ENCODE data around the gene C4orf33. TPM values are rescaled to one million over a fixed set of nuclear protein-coding genes. Genes with fewer than 3 reads are reported as not detected.
A peak's percentile ranks its signal among the peaks of the same experiment; 100 is the strongest.
"Not testable (repeated sequence)": the region's sequence is repeated elsewhere in the genome, so short reads cannot be mapped to it uniquely, and the experiment has no call there.

Gene C4orf33
- total RNA-seq, 2 donors from 2014 or later: 22.1 to 26.8 TPM

- Mint-ChIP-seq H3K4me1 (ENCODE audit: low read depth) (peaks cover 37% of the 10 kb centered on the region), H3K4me3 (peak overlapping the region in 1 of 2 donors; percentile 83), H3K27me3 (ENCODE audit: low read depth) (no peaks in the 10 kb centered on the region), H3K27ac (no peak overlapping the region), H3K36me3 (ENCODE audit: insufficient read depth in 2 of 2) (peaks cover 0 to 2% of the 10 kb centered on the region in 2 donors), H3K9me3 (no peaks in the 10 kb centered on the region)
- DNase-seq (no peak), ATAC-seq (replicated peaks in 1 of 2) (no peak)
Measured at GRCh38 chr4:129094347-129094746, 1.6 kb upstream of the C4orf33 start.

GRCh38 chr4:129098531-129099001 is 2.6 kb downstream of the C4orf33 start:
- no peak overlapping the region for H3K4me3 Mint-ChIP-seq
- H3K27me3 Mint-ChIP-seq (ENCODE audit: low read depth): no peaks in the 10 kb centered on the region
- no peak overlapping the region for H3K27ac Mint-ChIP-seq
- H3K4me1 Mint-ChIP-seq (ENCODE audit: low read depth): peaks cover 34% of the 10 kb centered on the region
- no peak for DNase-seq
- ATAC-seq (replicated peaks in 1 of 2): no peak
- peaks cover 3% of the 10 kb centered on the region in 2 donors for H3K36me3 Mint-ChIP-seq (ENCODE audit: insufficient read depth in 2 of 2)
- H3K9me3 Mint-ChIP-seq: no peaks in the 10 kb centered on the region

GRCh38 chr4:129109965-129110824 is 14.2 kb downstream of the C4orf33 start:
- H3K9me3 Mint-ChIP-seq: no peaks in the 10 kb centered on the region
- no peak overlapping the region for H3K27ac Mint-ChIP-seq
- H3K27me3 Mint-ChIP-seq (ENCODE audit: low read depth): no peaks in the 10 kb centered on the region
- H3K36me3 Mint-ChIP-seq (ENCODE audit: insufficient read depth in 2 of 2): no peaks in the 10 kb centered on the region
- no peak overlapping the region for H3K4me3 Mint-ChIP-seq
- no peaks in the 10 kb centered on the region for H3K4me1 Mint-ChIP-seq (ENCODE audit: low read depth)
- no peak for DNase-seq
- ATAC-seq (replicated peaks in 1 of 2): no peak

GRCh38 chr4:129110931-129111330 is 15.0 kb downstream of the C4orf33 start:
- Mint-ChIP-seq H3K27me3 (ENCODE audit: low read depth) (no peaks in the 10 kb centered on the region), H3K36me3 (ENCODE audit: insufficient read depth in 2 of 2) (no peaks in the 10 kb centered on the region), H3K4me1 (ENCODE audit: low read depth) (no peaks in the 10 kb centered on the region), H3K27ac (no peak overlapping the region), H3K9me3 (no peaks in the 10 kb centered on the region), H3K4me3 (no peak overlapping the region)
- ATAC-seq (replicated peaks in 1 of 2): no peak
- no peak for DNase-seq

GRCh38 chr4:129111919-129112318 is 16.0 kb downstream of the C4orf33 start:
- no peaks in the 10 kb centered on the region for H3K27me3 Mint-ChIP-seq (ENCODE audit: low read depth)
- no peak for DNase-seq
- H3K9me3 Mint-ChIP-seq: no peaks in the 10 kb centered on the region
- no peak for ATAC-seq (replicated peaks in 1 of 2)
- H3K4me1 Mint-ChIP-seq (ENCODE audit: low read depth): no peaks in the 10 kb centered on the region
- H3K4me3 Mint-ChIP-seq: no peak overlapping the region
- H3K27ac Mint-ChIP-seq: no peak overlapping the region
- no peaks in the 10 kb centered on the region for H3K36me3 Mint-ChIP-seq (ENCODE audit: insufficient read depth in 2 of 2)

GRCh38 chr4:129113434-129113833 is 17.5 kb downstream of the C4orf33 start:
- H3K27me3 Mint-ChIP-seq (ENCODE audit: low read depth): no peaks in the 10 kb centered on the region
- no peaks in the 10 kb centered on the region for H3K9me3 Mint-ChIP-seq
- DNase-seq: no peak
- no peak overlapping the region for H3K4me3 Mint-ChIP-seq
- H3K4me1 Mint-ChIP-seq (ENCODE audit: low read depth): no peaks in the 10 kb centered on the region
- no peak overlapping the region for H3K27ac Mint-ChIP-seq
- no peak for ATAC-seq (replicated peaks in 1 of 2)
- H3K36me3 Mint-ChIP-seq (ENCODE audit: insufficient read depth in 2 of 2): no peaks in the 10 kb centered on the region

- ATAC-seq (replicated peaks in 1 of 2): no peak
Measured at GRCh38 chr4:129113919-129114318, 18.0 kb downstream of the C4orf33 start.

GRCh38 chr4:129117705-129118104 is 21.8 kb downstream of the C4orf33 start:
- H3K27me3 Mint-ChIP-seq (ENCODE audit: low read depth): no peaks in the 10 kb centered on the region
- no peak overlapping the region for H3K4me3 Mint-ChIP-seq
- H3K27ac Mint-ChIP-seq: no peak overlapping the region
- no peaks in the 10 kb centered on the region for H3K9me3 Mint-ChIP-seq
- no peaks in the 10 kb centered on the region for H3K36me3 Mint-ChIP-seq (ENCODE audit: insufficient read depth in 2 of 2)
- no peak for ATAC-seq (replicated peaks in 1 of 2)
- no peak for DNase-seq
- no peaks in the 10 kb centered on the region for H3K4me1 Mint-ChIP-seq (ENCODE audit: low read depth)

More at GRCh38 chr4:129113919-129114318, 18.0 kb downstream of the C4orf33 start:
- H3K9me3 Mint-ChIP-seq: no peaks in the 10 kb centered on the region
- no peak overlapping the region for H3K27ac Mint-ChIP-seq
- no peak overlapping the region for H3K4me3 Mint-ChIP-seq
- no peaks in the 10 kb centered on the region for H3K36me3 Mint-ChIP-seq (ENCODE audit: insufficient read depth in 2 of 2)
- no peaks in the 10 kb centered on the region for H3K27me3 Mint-ChIP-seq (ENCODE audit: low read depth)
- H3K4me1 Mint-ChIP-seq (ENCODE audit: low read depth): no peaks in the 10 kb centered on the region
- no peak for DNase-seq

- not testable (repeated sequence) for H3K9me3 Mint-ChIP-seq; H3K36me3 Mint-ChIP-seq (ENCODE audit: insufficient read depth in 2 of 2); H3K27ac Mint-ChIP-seq; ATAC-seq (replicated peaks in 1 of 2); H3K4me3 Mint-ChIP-seq; H3K4me1 Mint-ChIP-seq (ENCODE audit: low read depth); H3K27me3 Mint-ChIP-seq (ENCODE audit: low read depth); DNase-seq
Measured at GRCh38 chr4:129126614-129127013, 30.7 kb downstream of the C4orf33 start.

GRCh38 chr4:129129143-129129542 is 33.2 kb downstream of the C4orf33 start:
- H3K4me3 Mint-ChIP-seq: no peak overlapping the region
- DNase-seq (no peak), ATAC-seq (replicated peaks in 1 of 2) (no peak)
- no peaks in the 10 kb centered on the region for H3K4me1 Mint-ChIP-seq (ENCODE audit: low read depth)
- H3K27me3 Mint-ChIP-seq (ENCODE audit: low read depth): no peaks in the 10 kb centered on the region
- H3K27ac Mint-ChIP-seq: no peak overlapping the region
- H3K9me3 Mint-ChIP-seq: peaks cover 5 to 7% of the 10 kb centered on the region in 2 donors
- H3K36me3 Mint-ChIP-seq (ENCODE audit: insufficient read depth in 2 of 2): no peaks in the 10 kb centered on the region

- no peak for DNase-seq
- H3K27ac Mint-ChIP-seq: no peak overlapping the region
- H3K9me3 Mint-ChIP-seq: peaks cover 2 to 6% of the 10 kb centered on the region in 2 donors
- H3K36me3 Mint-ChIP-seq (ENCODE audit: insufficient read depth in 2 of 2): no peaks in the 10 kb centered on the region
- no peaks in the 10 kb centered on the region for H3K27me3 Mint-ChIP-seq (ENCODE audit: low read depth)
- no peak for ATAC-seq (replicated peaks in 1 of 2)
- H3K4me1 Mint-ChIP-seq (ENCODE audit: low read depth): no peaks in the 10 kb centered on the region
- H3K4me3 Mint-ChIP-seq: no peak overlapping the region
Measured at GRCh38 chr4:129131343-129131742, 35.4 kb downstream of the C4orf33 start.

GRCh38 chr4:129136433-129136832 is 40.5 kb downstream of the C4orf33 start:
- no peak overlapping the region for H3K4me3 Mint-ChIP-seq
- H3K36me3 Mint-ChIP-seq (ENCODE audit: insufficient read depth in 2 of 2): no peaks in the 10 kb centered on the region
- DNase-seq: no peak
- H3K4me1 Mint-ChIP-seq (ENCODE audit: low read depth): no peaks in the 10 kb centered on the region
- peaks cover 2 to 3% of the 10 kb centered on the region in 2 donors for H3K9me3 Mint-ChIP-seq
- peaks cover 5% of the 10 kb centered on the region for H3K27me3 Mint-ChIP-seq (ENCODE audit: low read depth)
- ATAC-seq (replicated peaks in 1 of 2): no peak
- H3K27ac Mint-ChIP-seq: no peak overlapping the region

GRCh38 chr4:129138810-129139496 is 43.0 kb downstream of the C4orf33 start:
- H3K9me3 Mint-ChIP-seq: no peaks in the 10 kb centered on the region
- H3K4me1 Mint-ChIP-seq (ENCODE audit: low read depth): no peaks in the 10 kb centered on the region
- H3K27ac Mint-ChIP-seq: no peak overlapping the region
- ATAC-seq (replicated peaks in 1 of 2) (no peak), DNase-seq (no peak)
- no peak overlapping the region for H3K4me3 Mint-ChIP-seq
- H3K27me3 Mint-ChIP-seq (ENCODE audit: low read depth): peaks cover 5% of the 10 kb centered on the region
- no peaks in the 10 kb centered on the region for H3K36me3 Mint-ChIP-seq (ENCODE audit: insufficient read depth in 2 of 2)

Data from activated T-cell treated with anti-CD3 and anti-CD28 coated beads, Interleukin-2, amount 50 U/mL, for 72 hours (primary cell).